ENCODE measurements around the gene TTLL6.

DNA sequence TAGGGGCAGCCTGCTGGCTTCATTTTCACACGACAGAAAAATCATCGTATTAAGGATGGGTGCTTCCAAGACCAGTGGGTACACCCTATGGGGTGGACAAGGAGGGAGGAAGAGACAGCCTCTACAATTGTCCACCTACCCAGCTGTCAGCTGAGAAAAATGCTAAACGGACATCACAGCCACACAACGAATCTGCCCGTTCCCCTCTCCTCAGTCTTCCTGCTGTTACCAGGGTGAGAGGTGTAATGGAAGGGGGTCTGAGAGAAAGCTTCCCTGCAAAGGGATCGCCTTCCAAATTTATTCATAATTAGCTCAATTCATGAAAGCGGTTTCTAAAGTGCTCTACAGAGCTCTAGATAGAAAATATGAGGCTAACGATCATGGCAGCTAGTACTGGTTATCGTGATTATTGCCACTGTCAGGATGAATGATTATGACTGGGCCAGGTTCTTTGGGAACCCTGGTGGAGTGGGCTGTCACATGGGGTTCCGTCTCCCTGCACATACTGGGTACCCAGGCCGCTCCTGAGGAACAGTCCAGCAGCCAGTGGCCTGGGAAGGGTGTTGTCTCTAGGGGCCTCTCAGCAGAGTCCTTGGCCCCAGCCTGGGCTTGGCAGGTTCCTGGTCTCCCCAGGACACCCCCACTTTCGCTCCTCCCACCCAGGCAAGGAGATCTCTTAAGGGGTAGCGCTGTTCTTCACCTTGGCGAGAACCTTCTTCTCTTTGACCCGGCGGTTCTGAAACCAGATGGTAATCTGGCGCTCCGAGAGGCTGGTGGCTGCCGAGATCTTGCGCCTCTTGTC is 90.7 kb downstream of the TTLL6 start:
- TF ChIP-seq, protein P1, sequence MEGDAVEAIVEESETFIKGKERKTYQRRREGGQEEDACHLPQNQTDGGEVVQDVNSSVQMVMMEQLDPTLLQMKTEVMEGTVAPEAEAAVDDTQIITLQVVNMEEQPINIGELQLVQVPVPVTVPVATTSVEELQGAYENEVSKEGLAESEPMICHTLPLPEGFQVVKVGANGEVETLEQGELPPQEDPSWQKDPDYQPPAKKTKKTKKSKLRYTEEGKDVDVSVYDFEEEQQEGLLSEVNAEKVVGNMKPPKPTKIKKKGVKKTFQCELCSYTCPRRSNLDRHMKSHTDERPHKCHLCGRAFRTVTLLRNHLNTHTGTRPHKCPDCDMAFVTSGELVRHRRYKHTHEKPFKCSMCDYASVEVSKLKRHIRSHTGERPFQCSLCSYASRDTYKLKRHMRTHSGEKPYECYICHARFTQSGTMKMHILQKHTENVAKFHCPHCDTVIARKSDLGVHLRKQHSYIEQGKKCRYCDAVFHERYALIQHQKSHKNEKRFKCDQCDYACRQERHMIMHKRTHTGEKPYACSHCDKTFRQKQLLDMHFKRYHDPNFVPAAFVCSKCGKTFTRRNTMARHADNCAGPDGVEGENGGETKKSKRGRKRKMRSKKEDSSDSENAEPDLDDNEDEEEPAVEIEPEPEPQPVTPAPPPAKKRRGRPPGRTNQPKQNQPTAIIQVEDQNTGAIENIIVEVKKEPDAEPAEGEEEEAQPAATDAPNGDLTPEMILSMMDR (IDR thresholded peaks at IDR 0.05; ENCODE audit: extremely low read depth in 1 of 2, insufficient read depth in 1 of 2, low read depth in 1 of 2, low read length in 2 of 2): no peak
- no peak for TF ChIP-seq EZH2 (IDR thresholded peaks at IDR 0.05; ENCODE audit: borderline replicate concordance, low read depth, low read length, severe bottlenecking)
- TF ChIP-seq POLR2A (IDR thresholded peaks at IDR 0.05; ENCODE audit: low read depth, low read length): no peak
- TF ChIP-seq, protein P2, sequence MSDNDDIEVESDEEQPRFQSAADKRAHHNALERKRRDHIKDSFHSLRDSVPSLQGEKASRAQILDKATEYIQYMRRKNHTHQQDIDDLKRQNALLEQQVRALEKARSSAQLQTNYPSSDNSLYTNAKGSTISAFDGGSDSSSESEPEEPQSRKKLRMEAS (IDR thresholded peaks at IDR 0.05; ENCODE audit: insufficient read depth, insufficient read length): no peak
- TF ChIP-seq MYC (IDR thresholded peaks at IDR 0.05; ENCODE audit: low read depth, low read length): no peak
- TF ChIP-seq FOS (IDR thresholded peaks at IDR 0.05; ENCODE audit: borderline replicate concordance, insufficient read depth, low read length): no peak
- no peak for TF ChIP-seq POLR2AphosphoS5 (IDR thresholded peaks at IDR 0.05; ENCODE audit: insufficient read depth, low read depth, low read length)
- TF ChIP-seq JUN (IDR thresholded peaks at IDR 0.05; ENCODE audit: borderline replicate concordance, insufficient read depth, insufficient read length, low read depth): no peak
- TF ChIP-seq GATA2 (IDR thresholded peaks at IDR 0.05; ENCODE audit: insufficient read depth, insufficient read length, low read depth, low read length): no peak
